SK-N-SH (cell line): Measurements from ENCODE around the gene CMTM2. TPM values are rescaled to one million over a fixed set of nuclear protein-coding genes. Genes with fewer than 3 reads are reported as not detected.
A peak's percentile ranks its signal among the peaks of the same experiment; 100 is the strongest.

Experiments
- CTCF ChIA-PET: fragments of 300-600, 350-600 bp; formaldehyde crosslinking; extraction: SDS; loops from one replicate; lab custom pipeline; 2021; lab: Yijun Ruan, JAX
- POLR2A ChIA-PET: fragments of 350-600 bp; sonication (Branson Sonifier 250); formaldehyde crosslinking; extraction: SDS; loops from one replicate; lab custom pipeline; 2020; ENCODE audit warnings: antibody characterized with exemption, inconsistent platforms; lab: Yijun Ruan, JAX
- DNase-seq: peaks from one replicate; pipeline ENCODE4 v3.0.0; 2012
- H2AFZ ChIP-seq: fragments of 200-600 bp; sonication (generic); 2 replicates; pipeline ENCODE4 v1.8.1; 2016; ENCODE audit warnings: antibody characterized with exemption, mild to moderate bottlenecking, low read depth
- H3F3A ChIP-seq: fragments of 200-600 bp; sonication (generic); replicated peaks from 2 replicates; pipeline ENCODE3; 2016; ENCODE audit warnings: antibody characterized with exemption, mild to moderate bottlenecking; ENCODE audit not compliant: insufficient read depth
- H3K27ac ChIP-seq, 2 experiments: fragments of 200-500 bp in 1 of 2; fragments of 200-600 bp in 1 of 2; sonication (Bioruptor generic) in 1 of 2; sonication (generic), shearing (Covaris generic) in 1 of 2; 2 replicates each; pipeline versions ENCODE4 v1.5.1 to v1.6.1; 2014 to 2016; ENCODE audit warnings: low read depth in 2 of 2, inconsistent platforms in 1 of 2, low read length in 1 of 2, mild to moderate bottlenecking in 1 of 2, mixed read lengths in 1 of 2
- H3K27me3 ChIP-seq: fragments of 200-600 bp; sonication (generic), shearing (Covaris generic); 2 replicates; pipeline ENCODE4 v1.6.1; 2016; ENCODE audit warnings: mixed run types; ENCODE audit not compliant: insufficient read depth
- H3K36me3 ChIP-seq, 2 experiments: fragments of 200-500 bp in 1 of 2; fragments of 200-600 bp in 1 of 2; sonication (Bioruptor generic) in 1 of 2; sonication (generic) in 1 of 2; replicated peaks in 1 of 2; 2 replicates each; pipeline versions ENCODE3 to v1.5.1; 2014 to 2016; ENCODE audit warnings: low read length in 1 of 2, mild to moderate bottlenecking in 1 of 2; ENCODE audit not compliant: insufficient read depth in 2 of 2, control insufficient read depth in 1 of 2
- H3K4me1 ChIP-seq, 2 experiments: fragments of 200-500 bp in 1 of 2; fragments of 200-600 bp in 1 of 2; sonication (Bioruptor generic) in 1 of 2; sonication (generic), shearing (Covaris generic) in 1 of 2; 2 replicates each; pipeline versions ENCODE4 v1.5.1 to v1.6.1; 2014 to 2016; ENCODE audit warnings: low read depth in 1 of 2, low read length in 1 of 2, mixed run types in 1 of 2; ENCODE audit not compliant: insufficient read depth in 2 of 2, control insufficient read depth in 1 of 2
- H3K4me2 ChIP-seq: fragments of 200-600 bp; sonication (generic), shearing (Covaris generic); 2 replicates; pipeline ENCODE4 v1.6.1; 2017; ENCODE audit warnings: mixed run types
- H3K4me3 ChIP-seq, 2 experiments: fragments of 200-500 bp in 1 of 2; fragments of 200-600 bp in 1 of 2; sonication (Bioruptor generic) in 1 of 2; sonication (generic), shearing (Covaris generic) in 1 of 2; 2 replicates each; pipeline versions ENCODE4 v1.5.1 to v1.8.1; 2014 to 2016; ENCODE audit warnings: low read depth in 2 of 2, inconsistent platforms in 1 of 2, low read length in 1 of 2, mild to moderate bottlenecking in 1 of 2, mixed read lengths in 1 of 2, moderate library complexity in 1 of 2
- H3K79me2 ChIP-seq: fragments of 200-600 bp; sonication (generic); 2 replicates; pipeline ENCODE4 v1.8.1; 2017; ENCODE audit warnings: mild to moderate bottlenecking; ENCODE audit not compliant: insufficient read depth
- H3K9ac ChIP-seq: fragments of 200-600 bp; sonication (generic); 2 replicates; pipeline ENCODE4 v1.6.1; 2017; ENCODE audit warnings: mixed run types
- H3K9me2 ChIP-seq: fragments of 200-600 bp; sonication (generic); 2 replicates; pipeline ENCODE4 v1.6.1; 2017; ENCODE audit warnings: mixed run types
- H3K9me3 ChIP-seq: fragments of 200-600 bp; sonication (generic); 2 replicates; pipeline ENCODE4 v1.6.1; 2017; ENCODE audit warnings: mixed run types, mild to moderate bottlenecking, moderate library complexity
- H4K20me1 ChIP-seq: fragments of 200-600 bp; sonication (generic); 2 replicates; pipeline ENCODE4 v1.6.1; 2017; ENCODE audit warnings: mild to moderate bottlenecking, mixed run types; ENCODE audit not compliant: insufficient read depth
- CTCF ChIP-seq: fragments of 200-600 bp; sonication (generic); IDR thresholded peaks from 2 replicates; pipeline ENCODE4 v1.6.1; 2017; ENCODE audit warnings: antibody characterized with exemption, mild to moderate bottlenecking, moderate library complexity
- EP300 ChIP-seq, 2 experiments: IDR thresholded peaks; 2 replicates each; pipeline versions ENCODE4 v1.4.0 to v1.6.1; 2012; ENCODE audit warnings: borderline replicate concordance in 1 of 2, low read depth in 1 of 2, low read length in 1 of 2
- MXI1 ChIP-seq: IDR thresholded peaks from 2 replicates; pipeline ENCODE4 v1.6.1; 2012; ENCODE audit warnings: mild to moderate bottlenecking, low read depth, low read length, improper control_type of control experiment
- RAD21 ChIP-seq: IDR thresholded peaks from 2 replicates; pipeline ENCODE4 v1.6.1; 2012; ENCODE audit warnings: mild to moderate bottlenecking, low read length
- SMC3 ChIP-seq: IDR thresholded peaks from 2 replicates; pipeline ENCODE4 v1.6.1; 2012; ENCODE audit warnings: low read depth, low read length, improper control_type of control experiment
- WGBS: methylation state at CpG from one replicate; pipeline ENCODE4 v1.1.6; 2017; ENCODE audit warnings: low lambda C conversion rate; 5-methylcytosine and 5-hydroxymethylcytosine counted together
- polyA plus RNA-seq, 3 experiments: library from polyadenylated mRNA; depleted of rRNA; stranded (reverse); fragments of >200 nt; gene quantifications; 2 replicates each; pipeline ENCODE4 v1.2.3, GENCODE V29; 2012
- TF ChIP-seq, protein P1 (sequence below): IDR thresholded peaks from 2 replicates; pipeline ENCODE4 v1.6.1; 2012; ENCODE audit warnings: mild to moderate bottlenecking, low read depth, low read length, moderate library complexity

Gene CMTM2
- polyA plus RNA-seq, 1 of the 3 experiments (the other 2 are of a cell fraction), result not detected

GRCh38 chr16:66587881-66588600 lies 8.8 kb downstream of the CMTM2 start:
- Histone ChIP-seq H2AFZ (no peak overlapping the region), H3K27ac (no peak overlapping the region), H3K4me3 (no peak overlapping the region), H3K36me3 (no peaks in the 10 kb centered on the region), H3K4me2 (no peak overlapping the region)
- ChIA-PET POLR2A (no interaction called here), CTCF (no interaction called here)
- TF ChIP-seq, protein P1, sequence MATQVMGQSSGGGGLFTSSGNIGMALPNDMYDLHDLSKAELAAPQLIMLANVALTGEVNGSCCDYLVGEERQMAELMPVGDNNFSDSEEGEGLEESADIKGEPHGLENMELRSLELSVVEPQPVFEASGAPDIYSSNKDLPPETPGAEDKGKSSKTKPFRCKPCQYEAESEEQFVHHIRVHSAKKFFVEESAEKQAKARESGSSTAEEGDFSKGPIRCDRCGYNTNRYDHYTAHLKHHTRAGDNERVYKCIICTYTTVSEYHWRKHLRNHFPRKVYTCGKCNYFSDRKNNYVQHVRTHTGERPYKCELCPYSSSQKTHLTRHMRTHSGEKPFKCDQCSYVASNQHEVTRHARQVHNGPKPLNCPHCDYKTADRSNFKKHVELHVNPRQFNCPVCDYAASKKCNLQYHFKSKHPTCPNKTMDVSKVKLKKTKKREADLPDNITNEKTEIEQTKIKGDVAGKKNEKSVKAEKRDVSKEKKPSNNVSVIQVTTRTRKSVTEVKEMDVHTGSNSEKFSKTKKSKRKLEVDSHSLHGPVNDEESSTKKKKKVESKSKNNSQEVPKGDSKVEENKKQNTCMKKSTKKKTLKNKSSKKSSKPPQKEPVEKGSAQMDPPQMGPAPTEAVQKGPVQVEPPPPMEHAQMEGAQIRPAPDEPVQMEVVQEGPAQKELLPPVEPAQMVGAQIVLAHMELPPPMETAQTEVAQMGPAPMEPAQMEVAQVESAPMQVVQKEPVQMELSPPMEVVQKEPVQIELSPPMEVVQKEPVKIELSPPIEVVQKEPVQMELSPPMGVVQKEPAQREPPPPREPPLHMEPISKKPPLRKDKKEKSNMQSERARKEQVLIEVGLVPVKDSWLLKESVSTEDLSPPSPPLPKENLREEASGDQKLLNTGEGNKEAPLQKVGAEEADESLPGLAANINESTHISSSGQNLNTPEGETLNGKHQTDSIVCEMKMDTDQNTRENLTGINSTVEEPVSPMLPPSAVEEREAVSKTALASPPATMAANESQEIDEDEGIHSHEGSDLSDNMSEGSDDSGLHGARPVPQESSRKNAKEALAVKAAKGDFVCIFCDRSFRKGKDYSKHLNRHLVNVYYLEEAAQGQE, result no peak
- TF ChIP-seq MXI1, result no peak
- TF ChIP-seq, all 33 proteins: peak for 0
- Histone ChIP-seq H3K9me2 (no peaks in the 10 kb centered on the region), H3K4me1 (no peaks in the 10 kb centered on the region), H3F3A (no peaks in the 10 kb centered on the region), H3K9ac (no peak overlapping the region), H3K9me3 (no peaks in the 10 kb centered on the region), H4K20me1 (no peaks in the 10 kb centered on the region), H3K27me3 (no peaks in the 10 kb centered on the region), H3K79me2 (no peaks in the 10 kb centered on the region)
- 85% methylated on average over 7 of the region's 7 CpGs for WGBS
- no peak for DNase-seq

DNA sequence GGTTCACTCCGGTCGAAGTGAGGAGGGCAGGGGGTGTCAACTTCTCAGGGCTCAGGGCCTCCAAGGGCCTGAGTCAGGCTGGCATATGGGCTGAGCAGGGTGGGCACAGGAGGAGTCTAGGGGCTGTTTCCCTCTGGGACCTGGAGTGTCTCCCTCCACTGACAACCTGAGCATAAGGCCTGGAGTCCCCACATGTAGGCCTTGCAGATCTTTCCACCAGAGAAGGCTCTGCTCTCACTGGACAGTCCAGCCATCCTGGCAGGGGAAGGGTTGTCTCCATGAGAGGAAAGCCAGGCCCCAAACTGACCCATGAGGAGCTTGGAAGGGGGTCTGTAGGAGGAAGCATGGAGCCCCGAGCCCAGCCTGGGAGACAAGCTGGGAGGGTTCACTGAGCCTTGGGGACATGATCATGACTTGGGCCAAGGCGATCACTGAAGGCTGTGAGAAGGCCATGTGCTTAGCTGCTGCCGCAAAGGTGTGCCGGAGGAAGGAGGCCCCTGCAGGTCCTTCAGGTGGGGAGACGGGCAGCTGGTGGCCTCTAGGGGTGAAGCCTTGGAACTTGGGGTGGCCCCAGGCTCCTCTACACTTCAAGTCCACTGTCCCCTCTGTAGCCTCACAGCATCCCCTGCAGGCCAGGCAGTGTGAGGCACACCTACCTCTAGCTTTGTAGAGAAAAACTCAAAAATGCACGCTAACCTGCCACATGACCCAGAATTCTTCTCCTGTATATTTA lies 9.9 kb downstream of the CMTM2 start:
- WGBS, result 95% methylated on average over 3 of the region's 8 CpGs
- DNase-seq, result no peak
- H2AFZ ChIP-seq, result no peak overlapping the region
- H3K79me2 ChIP-seq, result no peaks in the 10 kb centered on the region
- no peaks in the 10 kb centered on the region for H3K36me3 ChIP-seq
- no peaks in the 10 kb centered on the region for H3K4me1 ChIP-seq
- H3K27me3 ChIP-seq, result no peaks in the 10 kb centered on the region
- ChIA-PET POLR2A (no interaction called here), CTCF (interaction anchor here (0.8 to 2.7 kb wide), 7 partner anchors 9 to 183 kb away, joined by 3 to 15 read pairs (median 4); no protein-coding TSS in a partner anchor)
- no peak overlapping the region for H3K27ac ChIP-seq
- H3K9me3 ChIP-seq, result no peaks in the 10 kb centered on the region
- TF ChIP-seq CTCF (peak; percentile 58), MXI1 (no peak), SMC3 (peak; percentile 42), EP300 (IDR thresholded peaks at IDR 0.05; ENCODE audit: borderline replicate concordance in 1 of 2, low read depth in 1 of 2, low read length in 1 of 2) (no peak), RAD21 (peak; percentile 57)
- no peaks in the 10 kb centered on the region for H4K20me1 ChIP-seq
- no peaks in the 10 kb centered on the region for H3F3A ChIP-seq
- no peaks in the 10 kb centered on the region for H3K9me2 ChIP-seq
- no peak overlapping the region for H3K4me3 ChIP-seq
- no peak overlapping the region for H3K4me2 ChIP-seq
- H3K9ac ChIP-seq, result no peak overlapping the region
